Retinal pigment epithelial cell (primary cell): ENCODE results near the gene SLC24A3.

ENCODE experiments used
- DNase-seq: peaks from one replicate; pipeline ENCODE4 v3.0.0-alpha.2; 2010; ENCODE audit warnings: low read depth
- H3K4me3 ChIP-seq: 2 replicates; pipeline ENCODE4 v1.5.1; 2011; ENCODE audit warnings: mild to moderate bottlenecking, low read length, control low read depth, moderate library complexity
- CTCF ChIP-seq: conservative IDR thresholded peaks from 2 replicates; pipeline ENCODE4 v1.5.1; 2011; ENCODE audit warnings: low read depth, low read length, control low read depth, inconsistent platforms

SLC24A3 gene

GRCh38 chr20:19213946-19214490 lies 1.6 kb downstream of the SLC24A3 start:
- no peak for DNase-seq
- no peak for TF ChIP-seq CTCF
- H3K4me3 ChIP-seq, result no peak overlapping the region

- no peak for TF ChIP-seq CTCF
- DNase-seq, result no peak
- no peak overlapping the region for H3K4me3 ChIP-seq
These were observed 6.0 kb downstream of the SLC24A3 start for GRCh38 chr20:19218411-19218810.

GRCh38 chr20:19222520-19223040 lies 10.1 kb downstream of the SLC24A3 start:
- DNase-seq, result no peak
- H3K4me3 ChIP-seq, result no peak overlapping the region
- TF ChIP-seq CTCF, result no peak

- no peak for TF ChIP-seq CTCF
- no peak for DNase-seq
- H3K4me3 ChIP-seq, result no peak overlapping the region
These were observed 11.2 kb downstream of the SLC24A3 start for GRCh38 chr20:19223640-19224039.

GRCh38 chr20:19231359-19232035 lies 19.1 kb downstream of the SLC24A3 start:
- H3K4me3 ChIP-seq, result no peak overlapping the region
- TF ChIP-seq CTCF, result no peak
- DNase-seq, result no peak

GRCh38 chr20:19232997-19233794 lies 20.8 kb downstream of the SLC24A3 start:
- DNase-seq, result no peak
- TF ChIP-seq CTCF, result no peak
- H3K4me3 ChIP-seq, result no peak overlapping the region
